ENCODE data around the gene MNDA. TPM values are rescaled to one million over a fixed set of nuclear protein-coding genes. Genes with fewer than 3 reads are reported as not detected.

MNDA gene
- total RNA-seq, 1 experiment from 2014 or later, result not detected

DNA sequence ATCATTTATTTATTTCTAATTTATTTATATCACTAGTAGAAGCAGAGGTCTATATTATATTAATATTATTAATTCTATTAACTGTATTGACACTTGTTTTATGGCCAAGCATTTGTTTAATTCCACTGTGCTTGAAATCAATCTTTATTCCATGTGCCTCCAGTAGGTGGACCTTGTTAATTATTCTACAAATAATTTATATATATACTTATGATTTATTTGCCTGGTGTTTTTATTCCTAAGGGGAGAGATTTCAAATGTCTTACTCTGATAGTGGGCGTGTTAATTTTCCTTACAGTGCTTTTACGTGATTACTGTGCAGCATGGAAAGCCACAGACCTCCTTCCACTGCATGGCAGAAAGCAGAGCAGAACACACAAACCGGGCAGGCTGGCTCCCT, 32.6 kb upstream of the MNDA start:
- WGBS (ENCODE audit: extremely low coverage, insufficient read length, low lambda C conversion rate), result no CpG with 5 or more reads among the region's 3 CpGs
- Histone ChIP-seq H3K18ac (ENCODE audit: insufficient read length, low read depth, low read length) (no peak overlapping the region), H3K27me3 (ENCODE audit: insufficient read depth, low read length) (no peaks in the 10 kb centered on the region), H3K9ac (ENCODE audit: extremely low read depth, insufficient read length, low read length) (no peak overlapping the region), H3K79me2 (ENCODE audit: insufficient read depth, low read length) (no peaks in the 10 kb centered on the region), H3K4me2 (ENCODE audit: insufficient read depth, insufficient read length, low read length) (no peak overlapping the region), H3T11ph (ENCODE audit: low read length) (no peak overlapping the region), H3K56ac (ENCODE audit: insufficient read length, low read depth, low read length) (no peak overlapping the region), H3K14ac (ENCODE audit: insufficient read depth, low read length) (no peak overlapping the region), H2BK12ac (ENCODE audit: insufficient read length, low read depth, low read length) (no peak overlapping the region), H3K4me1 (ENCODE audit: insufficient read depth, low read length) (no peaks in the 10 kb centered on the region), H2BK5ac (ENCODE audit: insufficient read length, low read length) (no peak overlapping the region), H3K79me1 (ENCODE audit: insufficient read depth, low read depth, low read length, poor library complexity, severe bottlenecking) (no peaks in the 10 kb centered on the region), H4K91ac (ENCODE audit: insufficient read length, low read depth, low read length) (no peak overlapping the region), H4K5ac (ENCODE audit: insufficient read length, low read depth, low read length) (no peak overlapping the region), H2BK20ac (ENCODE audit: low read depth, low read length, poor library complexity, severe bottlenecking) (no peak overlapping the region), H3K27ac (ENCODE audit: insufficient read length, low read depth, low read length) (no peak overlapping the region), H2AK5ac (ENCODE audit: insufficient read length, low read length) (no peak overlapping the region), H2BK120ac (ENCODE audit: low read depth, low read length, poor library complexity, severe bottlenecking) (no peak overlapping the region), H2AFZ (ENCODE audit: low read length) (no peak overlapping the region), H3K9me3 (ENCODE audit: control insufficient read depth, low read depth, low read length) (no peaks in the 10 kb centered on the region), H4K20me1 (ENCODE audit: control insufficient read depth, insufficient read depth, insufficient read length) (no peaks in the 10 kb centered on the region), H3K4ac (ENCODE audit: low read depth, low read length) (no peak overlapping the region), H3K23me2 (ENCODE audit: insufficient read length, low read depth, low read length, poor library complexity, severe bottlenecking) (no peaks in the 10 kb centered on the region), H3K23ac (ENCODE audit: insufficient read length, low read depth, low read length) (no peak overlapping the region), H4K8ac (replicated peaks; ENCODE audit: insufficient read length, low read depth, low read length) (no peak overlapping the region), H2BK15ac (ENCODE audit: low read depth, low read length) (no peak overlapping the region)
- Mint-ChIP-seq H3K27ac (no peak overlapping the region), H3K36me3 (ENCODE audit: insufficient read depth in 1 of 3, low read depth in 3 of 3) (no peaks in the 10 kb centered on the region), H3K4me3 (no peak overlapping the region), H3K9me3 (no peaks in the 10 kb centered on the region), H3K4me1 (peaks cover 6 to 12% of the 10 kb centered on the region in 2 experiments; a peak in 3 of 4 replicates), H3K27me3 (ENCODE audit: low read depth) (peaks cover 2% of the 10 kb centered on the region; the same call in 1 of the 2 replicates)
- no peak for DNase-seq
- TF ChIP-seq, protein P1, sequence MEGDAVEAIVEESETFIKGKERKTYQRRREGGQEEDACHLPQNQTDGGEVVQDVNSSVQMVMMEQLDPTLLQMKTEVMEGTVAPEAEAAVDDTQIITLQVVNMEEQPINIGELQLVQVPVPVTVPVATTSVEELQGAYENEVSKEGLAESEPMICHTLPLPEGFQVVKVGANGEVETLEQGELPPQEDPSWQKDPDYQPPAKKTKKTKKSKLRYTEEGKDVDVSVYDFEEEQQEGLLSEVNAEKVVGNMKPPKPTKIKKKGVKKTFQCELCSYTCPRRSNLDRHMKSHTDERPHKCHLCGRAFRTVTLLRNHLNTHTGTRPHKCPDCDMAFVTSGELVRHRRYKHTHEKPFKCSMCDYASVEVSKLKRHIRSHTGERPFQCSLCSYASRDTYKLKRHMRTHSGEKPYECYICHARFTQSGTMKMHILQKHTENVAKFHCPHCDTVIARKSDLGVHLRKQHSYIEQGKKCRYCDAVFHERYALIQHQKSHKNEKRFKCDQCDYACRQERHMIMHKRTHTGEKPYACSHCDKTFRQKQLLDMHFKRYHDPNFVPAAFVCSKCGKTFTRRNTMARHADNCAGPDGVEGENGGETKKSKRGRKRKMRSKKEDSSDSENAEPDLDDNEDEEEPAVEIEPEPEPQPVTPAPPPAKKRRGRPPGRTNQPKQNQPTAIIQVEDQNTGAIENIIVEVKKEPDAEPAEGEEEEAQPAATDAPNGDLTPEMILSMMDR (conservative IDR thresholded peaks at IDR 0.05), result peak; percentile 41; the same call in 2 of the 3 replicates

Data from H9 (cell line).